Ectodermal cell (in vitro differentiated cells): ENCODE results near the gene NGF.

ENCODE experiments used
- H3K27ac ChIP-seq: 2 replicates; pipeline ENCODE4 v1.7.0; 2013; ENCODE audit warnings: mild to moderate bottlenecking, low read depth, low read length; ENCODE audit not compliant: insufficient read depth, poor library complexity, severe bottlenecking
- H3K27me3 ChIP-seq: 2 replicates; pipeline ENCODE4 v1.7.0; 2013; ENCODE audit warnings: mild to moderate bottlenecking, low read length; ENCODE audit not compliant: insufficient read depth, control insufficient read depth, poor library complexity, severe bottlenecking
- H3K36me3 ChIP-seq: one replicate; pipeline ENCODE4 v1.7.0; 2013; ENCODE audit warnings: low read length; ENCODE audit not compliant: control insufficient read depth, insufficient read depth
- H3K4me1 ChIP-seq: one replicate; pipeline ENCODE4 v1.7.0; 2013; ENCODE audit warnings: low read length; ENCODE audit not compliant: control insufficient read depth, insufficient read depth
- H3K4me3 ChIP-seq: 2 replicates; pipeline ENCODE4 v1.7.0; 2013; ENCODE audit warnings: low read depth, low read length, control low read depth; ENCODE audit not compliant: insufficient read depth
- H3K9me3 ChIP-seq: 2 replicates; pipeline ENCODE4 v1.7.0; 2013; ENCODE audit warnings: mild to moderate bottlenecking, low read length, moderate library complexity; ENCODE audit not compliant: control insufficient read depth
- WGBS, 2 experiments: methylation state at CpG; one replicate each; pipeline ENCODE4 v1.1.7; 2013; ENCODE audit warnings: missing lambda C conversion rate in 2 of 2; 5-methylcytosine and 5-hydroxymethylcytosine counted together

NGF gene

DNA sequence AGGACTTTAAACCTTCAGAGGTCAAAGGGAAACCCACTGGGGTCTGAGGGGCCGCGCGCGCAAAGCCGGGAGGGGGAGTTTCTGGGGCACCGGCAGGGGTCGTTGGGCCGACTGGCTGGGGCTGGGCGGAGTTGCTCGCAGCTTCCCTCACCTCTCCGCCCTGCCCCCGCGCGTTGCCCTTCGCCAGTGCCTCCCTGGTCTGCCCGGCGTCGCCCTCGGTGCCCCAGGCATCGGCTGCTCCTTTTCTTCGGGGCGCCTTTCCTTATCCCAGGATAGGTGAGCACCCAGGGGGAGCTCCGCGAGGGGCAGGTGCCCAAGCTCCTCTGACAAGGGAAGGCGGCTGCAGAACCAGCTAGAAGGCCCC is 390 bp upstream of the NGF start:
- Histone ChIP-seq H3K27me3 (peaks cover 43% of the 10 kb centered on the region), H3K4me3 (peak overlapping the region; percentile 50), H3K36me3 (no peaks in the 10 kb centered on the region), H3K9me3 (no peaks in the 10 kb centered on the region), H3K4me1 (peaks cover 15% of the 10 kb centered on the region), H3K27ac (no peak overlapping the region)
- WGBS, 2 experiments, result 4% methylated on average over 25 of the region's 25 CpGs

DNA sequence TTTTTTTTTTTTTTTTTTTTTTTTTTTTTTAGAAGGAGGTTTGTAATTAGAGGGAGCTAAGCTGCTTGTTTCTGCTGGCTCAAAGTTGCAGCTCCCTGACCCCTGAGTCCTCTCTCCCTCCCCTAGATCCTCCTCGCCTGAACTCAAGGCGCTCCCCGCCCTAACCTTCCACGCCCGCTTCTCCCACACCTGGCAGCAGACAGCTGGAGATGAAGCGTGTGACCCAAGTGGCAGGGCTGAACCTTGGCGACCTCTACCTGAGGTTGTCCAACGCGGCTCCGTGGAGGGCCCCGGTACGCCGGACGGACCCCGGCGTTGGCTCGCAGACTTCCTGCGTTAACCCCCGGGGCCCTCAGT is 795 bp downstream of the NGF start:
- 2% methylated on average over 19 of the region's 19 CpGs for WGBS, 2 experiments
- Histone ChIP-seq H3K9me3 (no peaks in the 10 kb centered on the region), H3K4me1 (peaks cover 14% of the 10 kb centered on the region), H3K4me3 (peak overlapping the region; percentile 50), H3K27ac (no peak overlapping the region), H3K36me3 (no peaks in the 10 kb centered on the region), H3K27me3 (peaks cover 43% of the 10 kb centered on the region)

DNA sequence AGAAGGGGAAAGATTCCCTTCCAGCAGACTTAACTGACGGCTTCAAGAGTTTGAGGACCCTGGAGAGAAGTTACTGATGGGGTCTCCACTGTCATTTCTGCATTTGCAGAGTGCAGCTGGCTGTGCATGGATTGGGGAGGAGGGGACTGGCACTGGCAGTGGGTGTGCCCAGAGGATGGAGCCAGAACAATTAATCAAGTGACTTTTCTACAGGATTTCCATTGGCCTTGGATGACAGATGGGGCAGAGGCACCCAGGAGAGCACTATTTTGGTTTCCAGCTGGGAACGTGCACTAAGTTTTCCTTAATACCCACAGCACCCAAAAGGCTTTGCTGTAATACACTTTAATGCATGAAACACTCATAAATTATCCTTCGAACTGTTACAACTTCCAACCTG is 1.3 kb downstream of the NGF start:
- H3K4me1 ChIP-seq, result peaks cover 17% of the 10 kb centered on the region
- H3K27me3 ChIP-seq, result peaks cover 43% of the 10 kb centered on the region
- H3K36me3 ChIP-seq, result no peaks in the 10 kb centered on the region
- 79% methylated on average over 3 of the region's 3 CpGs for WGBS, 2 experiments
- no peaks in the 10 kb centered on the region for H3K9me3 ChIP-seq
- no peak overlapping the region for H3K27ac ChIP-seq
- H3K4me3 ChIP-seq, result no peak overlapping the region

DNA sequence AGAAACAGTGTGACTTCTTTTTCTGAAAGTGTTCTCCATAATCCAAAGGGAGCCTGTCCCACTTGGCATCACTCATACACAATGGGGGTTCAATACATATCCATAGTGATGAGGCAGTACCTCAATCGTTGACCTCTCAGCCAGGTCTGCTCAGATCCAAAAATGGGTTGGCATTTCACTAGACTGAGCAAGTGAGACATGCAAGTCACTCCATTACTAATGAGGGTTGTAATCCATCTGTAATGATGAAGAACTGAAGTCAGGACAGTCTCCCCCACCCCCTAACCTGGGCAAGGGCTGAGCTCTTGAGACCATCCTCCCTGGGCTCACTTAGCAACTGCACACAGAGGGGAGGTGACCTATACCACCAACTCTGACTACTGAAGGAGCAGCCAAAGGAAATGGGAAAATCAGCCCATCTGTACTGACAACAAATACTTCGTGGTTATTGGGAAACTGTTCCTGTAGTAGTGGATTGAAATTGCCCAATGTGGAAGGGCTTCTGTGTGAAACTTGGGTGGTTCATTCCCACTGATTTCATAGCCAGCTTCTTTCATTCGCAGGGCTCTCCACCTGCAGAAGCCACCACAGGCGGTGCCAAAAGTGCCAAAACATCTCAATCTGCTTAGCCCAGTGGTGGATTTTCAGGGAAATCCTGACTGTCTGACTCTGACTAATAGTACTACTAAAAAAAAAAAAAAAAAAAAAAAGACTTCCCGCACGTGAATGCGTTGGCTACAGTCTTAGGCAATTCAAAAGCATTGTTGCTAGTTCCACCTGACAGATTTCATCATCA is 5.0 kb downstream of the NGF start:
- Histone ChIP-seq H3K27ac (no peak overlapping the region), H3K9me3 (no peaks in the 10 kb centered on the region), H3K27me3 (peaks cover 17% of the 10 kb centered on the region), H3K4me1 (peaks cover 17% of the 10 kb centered on the region), H3K4me3 (no peak overlapping the region), H3K36me3 (no peaks in the 10 kb centered on the region)
- WGBS, 2 experiments, result 85 to 92% methylated on average over 7 of the region's 7 CpGs

DNA sequence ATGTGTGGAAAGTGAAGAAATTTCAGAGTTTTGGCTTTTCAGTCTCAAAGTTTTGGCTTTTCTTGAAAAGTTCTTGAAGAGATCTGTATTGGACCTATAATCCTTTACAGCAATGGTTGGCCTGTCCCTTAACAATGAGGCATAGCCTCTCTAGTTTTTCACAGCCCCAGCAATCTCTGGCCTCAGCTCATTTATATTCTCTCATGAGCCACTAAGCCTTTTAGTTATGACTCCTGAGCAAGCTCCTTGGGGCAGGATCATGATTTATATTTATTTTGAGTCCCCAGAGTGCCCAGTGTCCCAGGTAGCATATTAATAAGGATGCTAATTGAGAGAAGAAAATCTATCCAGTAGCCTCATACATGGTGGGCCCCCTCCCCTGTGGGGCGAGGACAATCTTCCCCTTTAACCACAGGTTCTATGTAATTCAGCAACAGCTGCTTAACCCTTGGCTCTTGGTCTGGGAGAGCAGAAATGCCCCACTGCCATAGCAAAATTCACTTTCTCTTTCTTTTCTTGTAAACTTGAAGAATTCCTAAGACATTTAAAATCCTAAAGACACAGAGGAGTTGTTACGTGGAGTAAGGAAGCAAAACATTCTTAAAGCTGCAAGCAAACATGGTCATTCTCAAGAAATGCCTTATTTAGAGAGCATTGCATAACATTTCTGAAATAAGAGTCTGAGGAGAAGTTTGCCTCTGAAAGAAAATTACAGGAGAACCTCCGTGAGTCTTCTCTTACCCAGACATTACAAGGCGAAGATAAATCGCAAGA is 6.3 kb downstream of the NGF start:
- H3K27ac ChIP-seq, result no peak overlapping the region
- H3K4me1 ChIP-seq, result peaks cover 20% of the 10 kb centered on the region
- H3K36me3 ChIP-seq, result no peaks in the 10 kb centered on the region
- peaks cover 5% of the 10 kb centered on the region for H3K27me3 ChIP-seq
- no peak overlapping the region for H3K4me3 ChIP-seq
- H3K9me3 ChIP-seq, result no peaks in the 10 kb centered on the region
- WGBS, 2 experiments, result 85 to 88% methylated on average over 5 of the region's 5 CpGs

DNA sequence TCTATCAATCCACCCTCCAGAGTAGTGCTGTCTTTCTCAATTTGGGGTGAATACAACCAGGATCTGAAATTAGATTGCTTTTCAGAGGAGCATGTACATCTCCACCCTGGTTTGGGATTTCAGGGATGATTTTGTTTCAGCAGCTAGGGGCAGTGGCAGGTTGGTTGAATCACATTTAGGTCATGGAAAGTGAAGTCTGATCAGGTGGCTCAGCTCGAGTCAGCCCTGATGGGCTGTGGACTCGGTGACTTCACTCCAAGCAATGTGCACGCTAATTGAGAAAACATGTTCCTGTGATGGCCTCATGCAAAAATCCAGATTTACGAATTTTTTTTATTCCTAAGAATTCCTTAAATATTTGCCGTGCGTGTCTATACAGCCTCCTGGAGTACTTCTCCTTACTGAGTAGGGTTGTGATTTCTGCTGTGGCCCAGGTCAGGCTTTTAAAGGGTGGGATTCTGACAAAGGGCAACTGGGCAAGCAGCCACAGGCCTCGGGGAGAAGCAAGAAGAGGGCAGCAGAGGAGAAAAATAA is 7.5 kb downstream of the NGF start:
- peaks cover 16% of the 10 kb centered on the region for H3K4me1 ChIP-seq
- no peaks in the 10 kb centered on the region for H3K27me3 ChIP-seq
- no peaks in the 10 kb centered on the region for H3K9me3 ChIP-seq
- 93 to 95% methylated on average over 7 of the region's 7 CpGs for WGBS, 2 experiments
- no peaks in the 10 kb centered on the region for H3K36me3 ChIP-seq
- H3K4me3 ChIP-seq, result no peak overlapping the region
- no peak overlapping the region for H3K27ac ChIP-seq

DNA sequence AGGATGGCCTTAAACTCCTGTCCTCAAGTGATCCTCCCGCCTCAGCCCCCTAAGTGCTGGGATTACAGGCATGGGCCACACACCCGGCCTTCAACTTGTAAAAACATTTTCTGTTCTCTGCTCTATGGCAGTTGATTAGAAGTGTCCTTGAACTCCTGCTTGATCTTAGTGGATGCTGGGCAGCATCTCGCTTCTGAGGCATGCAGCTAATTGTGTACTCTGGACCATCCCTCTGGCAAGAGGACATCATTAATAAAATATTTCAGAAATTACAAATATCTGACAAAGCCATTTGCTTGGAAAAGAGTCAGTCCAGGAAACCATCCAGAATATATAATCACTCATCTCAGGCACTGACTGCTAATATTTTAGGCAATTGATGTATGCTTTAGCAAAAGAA is 8.1 kb downstream of the NGF start:
- Histone ChIP-seq H3K27ac (no peak overlapping the region), H3K36me3 (no peaks in the 10 kb centered on the region), H3K9me3 (no peaks in the 10 kb centered on the region), H3K4me1 (peaks cover 16% of the 10 kb centered on the region), H3K27me3 (no peaks in the 10 kb centered on the region), H3K4me3 (no peak overlapping the region)
- 86 to 94% methylated on average over 3 of the region's 3 CpGs for WGBS, 2 experiments

DNA sequence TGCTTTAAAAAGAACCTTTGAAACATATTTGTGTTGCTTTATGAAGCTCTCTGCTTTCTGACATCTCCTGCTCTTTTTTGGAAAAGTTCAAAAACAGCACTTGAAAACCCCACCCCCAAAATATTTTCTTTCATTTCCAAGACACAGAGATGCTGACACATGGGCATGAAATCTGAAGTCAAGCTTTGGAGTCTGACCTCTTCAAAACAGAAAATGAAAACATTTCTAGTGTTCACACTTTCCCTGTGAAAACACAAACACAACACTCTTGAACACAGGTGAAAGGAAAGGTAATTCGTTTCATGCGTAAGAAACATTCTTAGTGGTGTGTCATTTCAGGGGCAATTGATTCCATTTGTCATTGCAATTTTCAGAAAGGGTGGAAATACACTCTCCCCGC is 10.8 kb downstream of the NGF start:
- no peaks in the 10 kb centered on the region for H3K9me3 ChIP-seq
- 91 to 94% methylated on average over 3 of the region's 3 CpGs for WGBS, 2 experiments
- no peak overlapping the region for H3K27ac ChIP-seq
- no peaks in the 10 kb centered on the region for H3K27me3 ChIP-seq
- H3K4me1 ChIP-seq, result peaks cover 16% of the 10 kb centered on the region
- H3K36me3 ChIP-seq, result no peaks in the 10 kb centered on the region
- no peak overlapping the region for H3K4me3 ChIP-seq

DNA sequence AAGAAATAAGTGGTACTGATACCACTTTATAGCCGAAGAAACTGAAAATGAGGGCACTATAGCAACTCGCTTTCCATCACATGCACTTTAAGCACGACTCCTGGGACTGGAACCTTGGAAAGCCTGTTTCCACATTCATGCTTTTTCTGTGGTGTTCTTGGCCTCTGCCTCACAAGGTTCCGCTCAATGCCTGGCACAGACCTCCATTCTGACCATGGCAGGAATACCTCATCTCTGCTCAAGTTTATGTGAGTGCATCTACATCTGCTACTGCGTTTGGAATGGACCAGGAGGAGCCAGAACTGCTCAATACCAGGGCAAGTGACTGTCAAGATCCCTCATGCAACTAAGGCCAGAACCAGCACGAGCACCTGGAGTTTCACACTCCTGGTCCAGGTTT is 11.6 kb downstream of the NGF start:
- H3K36me3 ChIP-seq, result no peaks in the 10 kb centered on the region
- no peaks in the 10 kb centered on the region for H3K9me3 ChIP-seq
- H3K27me3 ChIP-seq, result no peaks in the 10 kb centered on the region
- 94 to 97% methylated on average over 6 of the region's 6 CpGs for WGBS, 2 experiments
- H3K4me1 ChIP-seq, result peaks cover 8% of the 10 kb centered on the region
- H3K4me3 ChIP-seq, result no peak overlapping the region
- H3K27ac ChIP-seq, result no peak overlapping the region

DNA sequence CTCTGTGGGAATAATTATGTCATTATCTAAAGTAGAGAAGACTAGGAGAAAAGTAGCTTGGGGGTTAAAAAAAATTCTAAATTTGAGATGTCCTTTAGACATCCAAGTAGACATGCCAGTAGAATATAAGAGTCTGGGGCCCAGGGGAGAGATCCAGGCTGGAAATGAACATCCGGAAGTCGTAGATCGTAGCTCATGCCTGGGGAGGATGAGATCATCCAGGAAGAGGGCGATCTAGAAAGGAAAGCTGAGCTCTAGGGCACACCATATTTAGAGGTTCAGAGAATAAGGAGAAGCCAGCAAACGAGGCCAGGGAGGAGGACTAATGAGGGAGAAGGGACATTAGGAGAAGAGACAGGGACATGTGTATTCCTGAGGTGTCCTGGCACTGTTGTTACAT is 12.2 kb downstream of the NGF start:
- H3K9me3 ChIP-seq, result no peaks in the 10 kb centered on the region

More for the DNA sequence above, 12.2 kb downstream of the NGF start:
- H3K36me3 ChIP-seq, result no peaks in the 10 kb centered on the region
- WGBS, 2 experiments, result 91 to 92% methylated on average over 5 of the region's 5 CpGs
- H3K4me1 ChIP-seq, result peaks cover 6% of the 10 kb centered on the region
- no peaks in the 10 kb centered on the region for H3K27me3 ChIP-seq
- H3K27ac ChIP-seq, result no peak overlapping the region
- no peak overlapping the region for H3K4me3 ChIP-seq
